Measurements from ENCODE around the gene PLAC1. TPM values are rescaled to one million over a fixed set of nuclear protein-coding genes. Genes with fewer than 3 reads are reported as not detected.

Gene PLAC1
- total and polyA plus RNA-seq, 11 donors, result 0.62 TPM; not detected in 10

GRCh38 chrX:134604701-134605311 lies 53.5 kb downstream of the PLAC1 start:
- H3K4me1 ChIP-seq, result peaks cover 0 to 9% (median 2%) of the 10 kb centered on the region in 12 donors
- peaks cover 0 to 6% (median 0%) of the 10 kb centered on the region in 12 donors for H3K9me3 ChIP-seq
- TF ChIP-seq, protein P1, sequence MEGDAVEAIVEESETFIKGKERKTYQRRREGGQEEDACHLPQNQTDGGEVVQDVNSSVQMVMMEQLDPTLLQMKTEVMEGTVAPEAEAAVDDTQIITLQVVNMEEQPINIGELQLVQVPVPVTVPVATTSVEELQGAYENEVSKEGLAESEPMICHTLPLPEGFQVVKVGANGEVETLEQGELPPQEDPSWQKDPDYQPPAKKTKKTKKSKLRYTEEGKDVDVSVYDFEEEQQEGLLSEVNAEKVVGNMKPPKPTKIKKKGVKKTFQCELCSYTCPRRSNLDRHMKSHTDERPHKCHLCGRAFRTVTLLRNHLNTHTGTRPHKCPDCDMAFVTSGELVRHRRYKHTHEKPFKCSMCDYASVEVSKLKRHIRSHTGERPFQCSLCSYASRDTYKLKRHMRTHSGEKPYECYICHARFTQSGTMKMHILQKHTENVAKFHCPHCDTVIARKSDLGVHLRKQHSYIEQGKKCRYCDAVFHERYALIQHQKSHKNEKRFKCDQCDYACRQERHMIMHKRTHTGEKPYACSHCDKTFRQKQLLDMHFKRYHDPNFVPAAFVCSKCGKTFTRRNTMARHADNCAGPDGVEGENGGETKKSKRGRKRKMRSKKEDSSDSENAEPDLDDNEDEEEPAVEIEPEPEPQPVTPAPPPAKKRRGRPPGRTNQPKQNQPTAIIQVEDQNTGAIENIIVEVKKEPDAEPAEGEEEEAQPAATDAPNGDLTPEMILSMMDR (IDR thresholded peaks at IDR 0.05), result no peak
- TF ChIP-seq POLR2A (IDR thresholded peaks at IDR 0.05), result no peak
- H3K27ac ChIP-seq, result no peak overlapping the region
- ATAC-seq (peak; percentile 20 to 77 (median 48)), DNase-seq (peak in 2 of 5 donors; percentile 50 to 53)
- H3K27me3 ChIP-seq, result peaks cover 0 to 9% (median 0%) of the 10 kb centered on the region in 9 donors
- no peaks in the 10 kb centered on the region for H3K36me3 ChIP-seq
- no peak overlapping the region for H3K4me3 ChIP-seq
- intact Hi-C loops (cut with DNase I), result no loop called here
- WGBS, 4 donors, result 27 to 54% (median 31%) methylated on average over 4 of the region's 4 CpGs

GRCh38 chrX:134603806-134604700 lies 54.2 kb downstream of the PLAC1 start:
- Histone ChIP-seq H3K27ac (no peak overlapping the region), H3K36me3 (no peaks in the 10 kb centered on the region), H3K4me3 (no peak overlapping the region), H3K27me3 (peaks cover 0 to 9% (median 0%) of the 10 kb centered on the region in 9 donors), H3K9me3 (peaks cover 0 to 6% (median 0%) of the 10 kb centered on the region in 12 donors), H3K4me1 (peaks cover 0 to 9% (median 2%) of the 10 kb centered on the region in 12 donors)
- peak in 2 of 4 donors; percentile 64 to 75 for ATAC-seq
- DNase-seq, result no peak
- intact Hi-C loops (cut with DNase I), result no loop called here
- TF ChIP-seq POLR2A (IDR thresholded peaks at IDR 0.05), result no peak
- TF ChIP-seq, protein P1 (IDR thresholded peaks at IDR 0.05), result peak in 1 of 12 donors; percentile 5
- WGBS, 4 donors, result 73 to 87% (median 78%) methylated on average over 3 of the region's 3 CpGs

- TF ChIP-seq POLR2A (IDR thresholded peaks at IDR 0.05), result no peak
- TF ChIP-seq, protein P1 (IDR thresholded peaks at IDR 0.05), result no peak
- no peak for DNase-seq
- Histone ChIP-seq H3K27ac (no peak overlapping the region), H3K27me3 (peaks cover 0 to 14% (median 0%) of the 10 kb centered on the region in 9 donors), H3K36me3 (no peaks in the 10 kb centered on the region), H3K4me3 (no peak overlapping the region), H3K9me3 (peaks cover 0 to 6% (median 0%) of the 10 kb centered on the region in 12 donors), H3K4me1 (peaks cover 0 to 9% (median 2%) of the 10 kb centered on the region in 12 donors)
- intact Hi-C loops (cut with DNase I), result no loop called here
- no peak for ATAC-seq
These were observed 55.9 kb downstream of the PLAC1 start for GRCh38 chrX:134602410-134602809.

GRCh38 chrX:134601240-134601765 lies 57.0 kb downstream of the PLAC1 start:
- H3K4me1 ChIP-seq, result peaks cover 0 to 9% (median 2%) of the 10 kb centered on the region in 12 donors
- DNase-seq (no peak), ATAC-seq (no peak)
- intact Hi-C loops (cut with DNase I), result no loop called here
- peaks cover 0 to 6% (median 0%) of the 10 kb centered on the region in 12 donors for H3K9me3 ChIP-seq
- no peak overlapping the region for H3K4me3 ChIP-seq
- H3K36me3 ChIP-seq, result no peaks in the 10 kb centered on the region
- WGBS, 4 donors, result 83 to 100% (median 92%) methylated on average over 1 of the region's 1 CpG
- no peak overlapping the region for H3K27ac ChIP-seq
- TF ChIP-seq, protein P1 (IDR thresholded peaks at IDR 0.05), result no peak
- no peak for TF ChIP-seq POLR2A (IDR thresholded peaks at IDR 0.05)
- H3K27me3 ChIP-seq, result peaks cover 0 to 22% (median 0%) of the 10 kb centered on the region in 9 donors
